Measurements from ENCODE around the gene BPIFB4.

GRCh38 chr20:33125983-33126382, 46.5 kb downstream of the BPIFB4 start:
- TF ChIP-seq CTCF (IDR thresholded peaks at IDR 0.05) (no peak), POLR2A (IDR thresholded peaks at IDR 0.05) (no peak)

Data from tibial nerve (tissue), 3 donors.